ENCODE measurements around the gene NME3. TPM values are rescaled to one million over a fixed set of nuclear protein-coding genes. Genes with fewer than 3 reads are reported as not detected.

Gene NME3
- total and polyA plus RNA-seq, 9 of the 15 experiments (the other 6 are each of a cell fraction or from before 2014, with no cell fraction given), result 0.68 to 76.3 (median 11.5) TPM

GRCh38 chr16:1782408-1783264 is 11.3 kb upstream of the NME3 start, which contains the start of the genes NUBP2 and SPSB3 (continued):
- TF ChIP-seq RREB1 (CRISPR knock-in tag; IDR thresholded peaks at IDR 0.05) (no peak), CREM (IDR thresholded peaks at IDR 0.05; ENCODE audit: low read depth) (peak; percentile 99), FOXA3 (CRISPR knock-in tag; conservative IDR thresholded peaks at IDR 0.05 in 1 of 2, IDR thresholded peaks at IDR 0.05 in 1 of 2) (no peak), POLR2AphosphoS2 (IDR thresholded peaks at IDR 0.05; ENCODE audit: low read length) (no peak), SIRT6 (IDR thresholded peaks at IDR 0.05; ENCODE audit: low read depth, low read length) (no peak), FOXO4 (CRISPR knock-in tag; IDR thresholded peaks at IDR 0.05) (no peak), TAL1 (IDR thresholded peaks at IDR 0.05) (no peak), ZNF740 (CRISPR knock-in tag; IDR thresholded peaks at IDR 0.05) (no peak), ZNF740 (tag; IDR thresholded peaks at IDR 0.05) (no peak), MBD2 (IDR thresholded peaks at IDR 0.05; ENCODE audit: borderline replicate concordance, low read depth) (peak; percentile 99), DIDO1 (tag; IDR thresholded peaks at IDR 0.05; ENCODE audit: low read depth) (no peak), FOS (IDR thresholded peaks at IDR 0.05; ENCODE audit: extremely low read depth, insufficient read length) (peak; percentile 95), KLF1 (tag; IDR thresholded peaks at IDR 0.05) (peak; percentile 60; the same call in 1 of the 2 replicates), NCOA6 (IDR thresholded peaks at IDR 0.05) (no peak), ZNF174 (CRISPR knock-in tag; IDR thresholded peaks at IDR 0.05) (no peak), MAX (CRISPR knock-in tag; IDR thresholded peaks at IDR 0.05) (peak; percentile 40; the same call in 1 of the 2 replicates), EWSR1 (IDR thresholded peaks at IDR 0.05; ENCODE audit: borderline replicate concordance, low read depth, partially characterized antibody) (no peak), FUS (optimal IDR thresholded peaks at IDR 0.05; ENCODE audit: low read depth, low read length) (no peak)
